OCI-LY1 (cell line): ENCODE measurements around the gene PCDHGA10.
"Not testable (repeated sequence)": the region's sequence is repeated elsewhere in the genome, so short reads cannot be mapped to it uniquely, and the experiment has no call there.

ENCODE experiments used
- EZH2 ChIP-seq: fragments of 200-600 bp; sonication (generic), shearing (Covaris generic); IDR thresholded peaks from 2 replicates; pipeline ENCODE4 v1.8.0; 2017; ENCODE audit warnings: borderline replicate concordance, mixed run types, mild to moderate bottlenecking, antibody characterized with exemption, low read length, moderate library complexity, mixed read lengths
- TF ChIP-seq, protein P1 (sequence below): fragments of 200-600 bp; sonication (generic), shearing (Covaris generic); IDR thresholded peaks from 2 replicates; pipeline ENCODE4 v1.5.1; 2017; ENCODE audit warnings: mild to moderate bottlenecking, antibody characterized with exemption, low read length, moderate library complexity, mixed read lengths

- TF ChIP-seq, protein P1, sequence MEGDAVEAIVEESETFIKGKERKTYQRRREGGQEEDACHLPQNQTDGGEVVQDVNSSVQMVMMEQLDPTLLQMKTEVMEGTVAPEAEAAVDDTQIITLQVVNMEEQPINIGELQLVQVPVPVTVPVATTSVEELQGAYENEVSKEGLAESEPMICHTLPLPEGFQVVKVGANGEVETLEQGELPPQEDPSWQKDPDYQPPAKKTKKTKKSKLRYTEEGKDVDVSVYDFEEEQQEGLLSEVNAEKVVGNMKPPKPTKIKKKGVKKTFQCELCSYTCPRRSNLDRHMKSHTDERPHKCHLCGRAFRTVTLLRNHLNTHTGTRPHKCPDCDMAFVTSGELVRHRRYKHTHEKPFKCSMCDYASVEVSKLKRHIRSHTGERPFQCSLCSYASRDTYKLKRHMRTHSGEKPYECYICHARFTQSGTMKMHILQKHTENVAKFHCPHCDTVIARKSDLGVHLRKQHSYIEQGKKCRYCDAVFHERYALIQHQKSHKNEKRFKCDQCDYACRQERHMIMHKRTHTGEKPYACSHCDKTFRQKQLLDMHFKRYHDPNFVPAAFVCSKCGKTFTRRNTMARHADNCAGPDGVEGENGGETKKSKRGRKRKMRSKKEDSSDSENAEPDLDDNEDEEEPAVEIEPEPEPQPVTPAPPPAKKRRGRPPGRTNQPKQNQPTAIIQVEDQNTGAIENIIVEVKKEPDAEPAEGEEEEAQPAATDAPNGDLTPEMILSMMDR = not testable (repeated sequence)
- TF ChIP-seq EZH2 = not testable (repeated sequence)
Observed at GRCh38 chr5:141397756-141398551, 14.8 kb upstream of the PCDHGA10 start, which contains the start of gene PCDHGB5.
